Liver (tissue), 9 donors: ENCODE data around the gene PTPRN2. TPM values are rescaled to one million over a fixed set of nuclear protein-coding genes. Genes with fewer than 3 reads are reported as not detected.

Experiments used
- DNase-seq: peaks from one replicate; pipeline ENCODE4 v3.0.0-alpha.2; 2017; ENCODE audit warnings: low spot score
- H3K27ac ChIP-seq, 2 donors: one replicate each; pipeline ENCODE4 v1.7.0; 2013; ENCODE audit warnings: inconsistent platforms in 2 of 2, low read length in 2 of 2, control low read depth in 1 of 2, low read depth in 1 of 2, mild to moderate bottlenecking in 1 of 2
- H3K27me3 ChIP-seq, 4 donors: one replicate each; pipeline versions ENCODE4 v1.6.1 to v1.7.0; 2013; ENCODE audit warnings: low read length in 3 of 4, inconsistent platforms in 1 of 4, mild to moderate bottlenecking in 1 of 4, moderate library complexity in 1 of 4; ENCODE audit not compliant: control insufficient read depth in 4 of 4, insufficient read depth in 4 of 4
- H3K36me3 ChIP-seq, 4 donors: one replicate each; pipeline versions ENCODE4 v1.6.1 to v1.7.0; 2013; ENCODE audit warnings: low read length in 3 of 4, mild to moderate bottlenecking in 3 of 4, low read depth in 1 of 4, moderate library complexity in 1 of 4; ENCODE audit not compliant: control insufficient read depth in 4 of 4, insufficient read depth in 3 of 4
- H3K4me1 ChIP-seq, 4 donors: one replicate each; pipeline versions ENCODE4 v1.6.1 to v1.7.0; 2013; ENCODE audit warnings: low read length in 3 of 4, mild to moderate bottlenecking in 3 of 4, moderate library complexity in 1 of 4; ENCODE audit not compliant: control insufficient read depth in 4 of 4, insufficient read depth in 4 of 4
- H3K4me3 ChIP-seq, 3 donors: one replicate each; pipeline versions ENCODE4 v1.6.1 to v1.7.0; 2013; ENCODE audit warnings: low read length in 3 of 3, control low read depth in 1 of 3, low read depth in 1 of 3, mild to moderate bottlenecking in 1 of 3
- H3K9ac ChIP-seq, 2 donors: one replicate each; pipeline ENCODE4 v1.7.0; 2013; ENCODE audit warnings: low read length in 2 of 2, mild to moderate bottlenecking in 2 of 2, moderate library complexity in 2 of 2, control low read depth in 1 of 2, low read depth in 1 of 2
- H3K9me3 ChIP-seq, 4 donors: one replicate each; pipeline versions ENCODE4 v1.6.1 to v1.7.0; 2013; ENCODE audit warnings: low read length in 3 of 4; ENCODE audit not compliant: control insufficient read depth in 4 of 4
- CTCF ChIP-seq: fragments of 150-350 bp; IDR thresholded peaks from 2 replicates; pipeline ENCODE4 v1.5.1; 2017; ENCODE audit warnings: improper control_type of control experiment, low read depth, low read length; ENCODE audit not compliant: missing input control
- EGR1 ChIP-seq, 2 donors: IDR thresholded peaks; 2 replicates each; pipeline ENCODE4 v1.6.1; 2016 to 2018; ENCODE audit warnings: antibody characterized with exemption in 2 of 2, low read depth in 2 of 2
- FOXA1 ChIP-seq: IDR thresholded peaks from 2 replicates; pipeline ENCODE4 v1.6.1; 2016; ENCODE audit warnings: antibody characterized with exemption
- FOXA2 ChIP-seq: IDR thresholded peaks from 2 replicates; pipeline ENCODE4 v1.6.1; 2016; ENCODE audit warnings: antibody characterized with exemption
- GABPA ChIP-seq, 2 donors: IDR thresholded peaks in 1 of 2; conservative IDR thresholded peaks in 1 of 2; 2 replicates each; pipeline ENCODE4 v1.6.1; 2016; ENCODE audit warnings: antibody characterized with exemption in 2 of 2, mild to moderate bottlenecking in 1 of 2, moderate library complexity in 1 of 2
- HNF4A ChIP-seq, 2 donors: conservative IDR thresholded peaks; 2 replicates each; pipeline ENCODE4 v1.6.1; 2016; ENCODE audit warnings: antibody characterized with exemption in 2 of 2, mild to moderate bottlenecking in 2 of 2
- HNF4G ChIP-seq: IDR thresholded peaks from 2 replicates; pipeline ENCODE4 v1.6.1; 2016; ENCODE audit warnings: antibody characterized with exemption
- JUND ChIP-seq, 2 donors: IDR thresholded peaks; 2 replicates each; pipeline ENCODE4 v1.6.1; 2016; ENCODE audit warnings: antibody characterized with exemption in 2 of 2
- NR2F2 ChIP-seq: IDR thresholded peaks from 2 replicates; pipeline ENCODE4 v1.6.1; 2016; ENCODE audit warnings: antibody characterized with exemption
- SP1 ChIP-seq: IDR thresholded peaks from 2 replicates; pipeline ENCODE4 v1.6.1; 2018; ENCODE audit warnings: antibody characterized with exemption, mild to moderate bottlenecking
- TAF1 ChIP-seq: conservative IDR thresholded peaks from 2 replicates; pipeline ENCODE4 v1.6.1; 2016; ENCODE audit warnings: antibody characterized with exemption, mild to moderate bottlenecking
- YY1 ChIP-seq: IDR thresholded peaks from 2 replicates; pipeline ENCODE4 v1.6.1; 2016; ENCODE audit warnings: antibody characterized with exemption, mild to moderate bottlenecking
- WGBS: extraction: QIAGEN DNeasy Blood & Tissue Kit; methylation state at CpG from one replicate; pipeline ENCODE4 v1.1.7; 2013; 5-methylcytosine and 5-hydroxymethylcytosine counted together
- polyA plus RNA-seq, 2 donors: library from polyadenylated mRNA; stranded (reverse) in 1 of 2; unstranded in 1 of 2; fragments of 200-250 nt in 1 of 2; fragments of >200 nt in 1 of 2; fragmentation: Nextera tagmentation in 1 of 2; extraction: Ambion mirVana in 1 of 2; gene quantifications; one replicate each; pipeline versions ENCODE4 v1.2.1 to v1.2.3, GENCODE V29; 2013 to 2015
- total RNA-seq, 2 donors: library from RNA; depleted of rRNA; stranded (reverse); fragments of >200 nt; gene quantifications; one replicate each; pipeline ENCODE4 v1.2.3, GENCODE V29; 2014
- TF ChIP-seq, protein P1 (sequence below): IDR thresholded peaks from 2 replicates; pipeline ENCODE4 v1.6.1; 2016; ENCODE audit warnings: antibody characterized with exemption
- TF ChIP-seq, protein P2 (sequence below): IDR thresholded peaks from 2 replicates; pipeline ENCODE4 v1.6.1; 2016; ENCODE audit warnings: antibody characterized with exemption
- TF ChIP-seq, protein P3 (sequence below): IDR thresholded peaks from 2 replicates; pipeline ENCODE4 v1.6.1; 2016; ENCODE audit warnings: antibody characterized with exemption
- TF ChIP-seq, protein P4 (sequence below): IDR thresholded peaks from 2 replicates; pipeline ENCODE4 v1.6.1; 2016; ENCODE audit warnings: antibody characterized with exemption, mild to moderate bottlenecking
- donor health status: healthy.
- donor health status: healthy.
- donor health status: healthy.
- donor health status: healthy.
- donor health status: healthy.

The PTPRN2 gene
- total and polyA plus RNA-seq, 4 donors = 0.75 to 1.9 (median 1.1) TPM

- Histone ChIP-seq H3K4me3 (no peak overlapping the region), H3K36me3 (no peaks in the 10 kb centered on the region), H3K27ac (no peak overlapping the region), H3K9ac (no peak overlapping the region), H3K9me3 (no peaks in the 10 kb centered on the region), H3K27me3 (no peaks in the 10 kb centered on the region), H3K4me1 (no peaks in the 10 kb centered on the region)
- 67% methylated on average over 9 of the region's 9 CpGs for WGBS
- DNase-seq = no peak
- no peak for TF ChIP-seq EGR1 (IDR thresholded peaks at IDR 0.05; ENCODE audit: low read depth in 2 of 2)
- no peak for TF ChIP-seq NR2F2
- TF ChIP-seq FOXA1 = no peak
- TF ChIP-seq, protein P1, sequence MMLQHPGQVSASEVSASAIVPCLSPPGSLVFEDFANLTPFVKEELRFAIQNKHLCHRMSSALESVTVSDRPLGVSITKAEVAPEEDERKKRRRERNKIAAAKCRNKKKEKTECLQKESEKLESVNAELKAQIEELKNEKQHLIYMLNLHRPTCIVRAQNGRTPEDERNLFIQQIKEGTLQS = no peak
- TF ChIP-seq JUND (IDR thresholded peaks at IDR 0.05) = no peak
- TF ChIP-seq, protein P2, sequence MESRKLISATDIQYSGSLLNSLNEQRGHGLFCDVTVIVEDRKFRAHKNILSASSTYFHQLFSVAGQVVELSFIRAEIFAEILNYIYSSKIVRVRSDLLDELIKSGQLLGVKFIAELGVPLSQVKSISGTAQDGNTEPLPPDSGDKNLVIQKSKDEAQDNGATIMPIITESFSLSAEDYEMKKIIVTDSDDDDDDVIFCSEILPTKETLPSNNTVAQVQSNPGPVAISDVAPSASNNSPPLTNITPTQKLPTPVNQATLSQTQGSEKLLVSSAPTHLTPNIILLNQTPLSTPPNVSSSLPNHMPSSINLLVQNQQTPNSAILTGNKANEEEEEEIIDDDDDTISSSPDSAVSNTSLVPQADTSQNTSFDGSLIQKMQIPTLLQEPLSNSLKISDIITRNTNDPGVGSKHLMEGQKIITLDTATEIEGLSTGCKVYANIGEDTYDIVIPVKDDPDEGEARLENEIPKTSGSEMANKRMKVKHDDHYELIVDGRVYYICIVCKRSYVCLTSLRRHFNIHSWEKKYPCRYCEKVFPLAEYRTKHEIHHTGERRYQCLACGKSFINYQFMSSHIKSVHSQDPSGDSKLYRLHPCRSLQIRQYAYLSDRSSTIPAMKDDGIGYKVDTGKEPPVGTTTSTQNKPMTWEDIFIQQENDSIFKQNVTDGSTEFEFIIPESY = no peak
- TF ChIP-seq, protein P3, sequence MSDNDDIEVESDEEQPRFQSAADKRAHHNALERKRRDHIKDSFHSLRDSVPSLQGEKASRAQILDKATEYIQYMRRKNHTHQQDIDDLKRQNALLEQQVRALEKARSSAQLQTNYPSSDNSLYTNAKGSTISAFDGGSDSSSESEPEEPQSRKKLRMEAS = no peak
- no peak for TF ChIP-seq HNF4A (conservative IDR thresholded peaks at IDR 0.05)
- no peak for TF ChIP-seq YY1
- TF ChIP-seq TAF1 = no peak
- no peak for TF ChIP-seq SP1
- TF ChIP-seq CTCF = no peak
- TF ChIP-seq GABPA (IDR thresholded peaks at IDR 0.05 in 1 of 2, conservative IDR thresholded peaks at IDR 0.05 in 1 of 2) = no peak
Observed at GRCh38 chr7:158009886-158010285, 577.7 kb downstream of the PTPRN2 start.

DNA sequence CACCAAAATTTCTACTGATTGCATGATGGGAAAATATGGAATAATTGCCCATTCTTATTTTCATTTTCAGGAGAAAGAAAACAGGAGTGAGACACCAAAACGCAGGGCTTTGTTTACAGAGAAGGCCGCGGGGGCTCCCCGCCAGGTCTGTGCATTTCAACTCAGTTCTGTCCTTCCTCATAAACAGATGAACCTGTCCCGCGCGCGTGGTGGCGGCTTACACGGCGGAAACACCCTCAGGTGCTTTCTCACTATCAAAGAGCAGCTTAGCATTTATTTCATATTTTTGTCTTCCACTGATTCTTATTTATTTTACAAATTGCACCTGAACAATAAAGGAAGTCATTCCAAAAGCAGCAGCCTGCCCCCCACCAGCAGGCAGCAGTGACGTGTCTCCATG is 579.4 kb downstream of the PTPRN2 start:
- DNase-seq = no peak

GRCh38 chr7:158007697-158008257 is 579.8 kb downstream of the PTPRN2 start:
- no peak overlapping the region for H3K4me3 ChIP-seq
- no peak overlapping the region for H3K27ac ChIP-seq
- no peaks in the 10 kb centered on the region for H3K27me3 ChIP-seq
- no peaks in the 10 kb centered on the region for H3K4me1 ChIP-seq
- TF ChIP-seq HNF4A (conservative IDR thresholded peaks at IDR 0.05) (no peak), JUND (IDR thresholded peaks at IDR 0.05) (no peak), GABPA (IDR thresholded peaks at IDR 0.05 in 1 of 2, conservative IDR thresholded peaks at IDR 0.05 in 1 of 2) (no peak), FOXA2 (no peak), EGR1 (IDR thresholded peaks at IDR 0.05; ENCODE audit: low read depth in 2 of 2) (no peak), SP1 (no peak)
- TF ChIP-seq, protein P2 = no peak
- TF ChIP-seq, protein P4, sequence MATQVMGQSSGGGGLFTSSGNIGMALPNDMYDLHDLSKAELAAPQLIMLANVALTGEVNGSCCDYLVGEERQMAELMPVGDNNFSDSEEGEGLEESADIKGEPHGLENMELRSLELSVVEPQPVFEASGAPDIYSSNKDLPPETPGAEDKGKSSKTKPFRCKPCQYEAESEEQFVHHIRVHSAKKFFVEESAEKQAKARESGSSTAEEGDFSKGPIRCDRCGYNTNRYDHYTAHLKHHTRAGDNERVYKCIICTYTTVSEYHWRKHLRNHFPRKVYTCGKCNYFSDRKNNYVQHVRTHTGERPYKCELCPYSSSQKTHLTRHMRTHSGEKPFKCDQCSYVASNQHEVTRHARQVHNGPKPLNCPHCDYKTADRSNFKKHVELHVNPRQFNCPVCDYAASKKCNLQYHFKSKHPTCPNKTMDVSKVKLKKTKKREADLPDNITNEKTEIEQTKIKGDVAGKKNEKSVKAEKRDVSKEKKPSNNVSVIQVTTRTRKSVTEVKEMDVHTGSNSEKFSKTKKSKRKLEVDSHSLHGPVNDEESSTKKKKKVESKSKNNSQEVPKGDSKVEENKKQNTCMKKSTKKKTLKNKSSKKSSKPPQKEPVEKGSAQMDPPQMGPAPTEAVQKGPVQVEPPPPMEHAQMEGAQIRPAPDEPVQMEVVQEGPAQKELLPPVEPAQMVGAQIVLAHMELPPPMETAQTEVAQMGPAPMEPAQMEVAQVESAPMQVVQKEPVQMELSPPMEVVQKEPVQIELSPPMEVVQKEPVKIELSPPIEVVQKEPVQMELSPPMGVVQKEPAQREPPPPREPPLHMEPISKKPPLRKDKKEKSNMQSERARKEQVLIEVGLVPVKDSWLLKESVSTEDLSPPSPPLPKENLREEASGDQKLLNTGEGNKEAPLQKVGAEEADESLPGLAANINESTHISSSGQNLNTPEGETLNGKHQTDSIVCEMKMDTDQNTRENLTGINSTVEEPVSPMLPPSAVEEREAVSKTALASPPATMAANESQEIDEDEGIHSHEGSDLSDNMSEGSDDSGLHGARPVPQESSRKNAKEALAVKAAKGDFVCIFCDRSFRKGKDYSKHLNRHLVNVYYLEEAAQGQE = no peak
- TF ChIP-seq, protein P1 = no peak
- no peaks in the 10 kb centered on the region for H3K36me3 ChIP-seq
- 72% methylated on average over 5 of the region's 5 CpGs for WGBS
- no peak overlapping the region for H3K9ac ChIP-seq
- no peak for DNase-seq
- no peaks in the 10 kb centered on the region for H3K9me3 ChIP-seq

More for the DNA sequence above, 579.4 kb downstream of the PTPRN2 start:
- Histone ChIP-seq H3K4me1 (no peaks in the 10 kb centered on the region), H3K36me3 (no peaks in the 10 kb centered on the region), H3K4me3 (no peak overlapping the region), H3K27ac (no peak overlapping the region), H3K27me3 (no peaks in the 10 kb centered on the region), H3K9me3 (no peaks in the 10 kb centered on the region), H3K9ac (no peak overlapping the region)
- 89% methylated on average over 12 of the region's 12 CpGs for WGBS
- no peak for TF ChIP-seq HNF4G
- TF ChIP-seq, protein P1 = no peak
